A549 (cell line): ENCODE results near the gene VAMP1. TPM values are rescaled to one million over a fixed set of nuclear protein-coding genes. Genes with fewer than 3 reads are reported as not detected.

Source experiments
- ATAC-seq, 2 experiments: fragments of 200-7000 bp in 1 of 2; fragments of >200 bp in 1 of 2; cut with Nextera tagmentation in 1 of 2; cut with Tn5 transposase in 1 of 2; 3 replicates each; pipeline versions ENCODE4 v1.8.0 to v1.9.1; 2018 to 2020; ENCODE audit warnings: mild to moderate bottlenecking in 1 of 2, moderate library complexity in 1 of 2
- CTCF ChIA-PET: fragments of 300-600 bp; sonication (Branson Sonifier 250); formaldehyde crosslinking; extraction: SDS; loops from one replicate; lab custom pipeline; 2021; ENCODE audit warnings: antibody characterized with exemption, inconsistent platforms; lab: Yijun Ruan, JAX
- POLR2A ChIA-PET: fragments of 350-600 bp; formaldehyde crosslinking; extraction: SDS; loops from one replicate; lab custom pipeline; 2021; ENCODE audit warnings: antibody characterized with exemption, inconsistent platforms; lab: Yijun Ruan, JAX
- DNase-seq, 2 experiments: peaks; one replicate each; pipeline versions ENCODE4 v3.0.0 to v3.0.0-alpha.2; 2011 to 2016; ENCODE audit warnings: low read depth in 1 of 2, low spot score in 1 of 2
- FAIRE-seq: peaks from 2 replicates; lab custom pipeline; 2011; peaks lifted over from hg19 to GRCh38; lab: Jason Lieb, UNC
- H3K27ac ChIP-seq, 2 experiments: fragments of >200 bp; sonication (Bioruptor Twin); formaldehyde crosslinking; 3 replicates each; pipeline ENCODE4 v1.5.1; 2016 to 2017
- H3K4me1 ChIP-seq: fragments of >200 bp; sonication (Bioruptor Twin); formaldehyde crosslinking; 3 replicates; pipeline ENCODE4 v1.6.1; 2016
- H3K4me2 ChIP-seq: fragments of >200 bp; sonication (Bioruptor Twin); formaldehyde crosslinking; 3 replicates; pipeline ENCODE4 v1.6.1; 2016
- H3K4me3 ChIP-seq: fragments of >200 bp; sonication (Bioruptor Twin); formaldehyde crosslinking; 3 replicates; pipeline ENCODE4 v1.5.1; 2016
- H3K9me3 ChIP-seq: fragments of >200 bp; sonication (Bioruptor Twin); formaldehyde crosslinking; 3 replicates; pipeline ENCODE4 v1.6.1; 2016
- CBX8 ChIP-seq: fragments of 200-600 bp; sonication (generic); IDR thresholded peaks from 2 replicates; pipeline ENCODE4 v1.6.1; 2016
- CEBPB ChIP-seq, 2 experiments: fragments of >200 bp in 1 of 2; sonication (Bioruptor Twin) in 1 of 2; formaldehyde crosslinking in 1 of 2; IDR thresholded peaks; 2 replicates each; pipeline ENCODE4 v1.6.1; 2012 to 2016
- EHF ChIP-seq: fragments of 250-450 bp; sonication (Bioruptor Pico); IDR thresholded peaks from 2 replicates; pipeline ENCODE4 v1.5.0; 2020; ENCODE audit warnings: mild to moderate bottlenecking
- EHMT2 ChIP-seq: fragments of 200-600 bp; sonication (generic); IDR thresholded peaks from 2 replicates; pipeline ENCODE4 v1.6.1; 2016; ENCODE audit warnings: antibody characterized with exemption, low read depth, mild to moderate bottlenecking, moderate library complexity
- EP300 ChIP-seq, 2 experiments: fragments of >200 bp; sonication (Bioruptor Twin); formaldehyde crosslinking; IDR thresholded peaks; 2 replicates in 1 of 2; 3 replicates in 1 of 2; pipeline ENCODE4 v1.6.1; 2016 to 2017
- ESRRA ChIP-seq: fragments of 150-350 bp; IDR thresholded peaks from 2 replicates; pipeline ENCODE4 v1.6.1; 2014; ENCODE audit warnings: mild to moderate bottlenecking, low read length, borderline replicate concordance
- FOSB ChIP-seq: fragments of 250-450 bp; sonication (Bioruptor Pico); IDR thresholded peaks from 2 replicates; pipeline ENCODE4 v1.5.0; 2020; ENCODE audit warnings: mild to moderate bottlenecking, moderate library complexity
- FOXS1 ChIP-seq: fragments of 250-450 bp; sonication (Bioruptor Pico); IDR thresholded peaks from 2 replicates; pipeline ENCODE4 v1.5.0; 2020; ENCODE audit warnings: mild to moderate bottlenecking, moderate library complexity
- GATA3 ChIP-seq: IDR thresholded peaks from 2 replicates; pipeline ENCODE4 v1.6.1; 2012; ENCODE audit warnings: borderline replicate concordance
- HEYL ChIP-seq: fragments of 250-450 bp; sonication (Bioruptor Pico); IDR thresholded peaks from 2 replicates; pipeline ENCODE4 v1.8.0; 2021; ENCODE audit warnings: mild to moderate bottlenecking, moderate library complexity
- HOXA7 ChIP-seq: fragments of 250-450 bp; sonication (Bioruptor Pico); IDR thresholded peaks from 2 replicates; pipeline ENCODE4 v1.5.0; 2020; ENCODE audit warnings: mild to moderate bottlenecking, moderate library complexity
- HOXB13 ChIP-seq: fragments of 250-450 bp; sonication (Bioruptor Pico); IDR thresholded peaks from 2 replicates; pipeline ENCODE4 v1.5.0; 2020; ENCODE audit warnings: low read depth, mild to moderate bottlenecking, moderate library complexity
- HOXB5 ChIP-seq: fragments of 250-450 bp; sonication (Bioruptor Pico); IDR thresholded peaks from 2 replicates; pipeline ENCODE4 v1.5.0; 2020; ENCODE audit warnings: mild to moderate bottlenecking, moderate library complexity
- JUN ChIP-seq, 2 experiments: fragments of >200 bp; sonication (Bioruptor Twin); formaldehyde crosslinking; IDR thresholded peaks; 2 replicates in 1 of 2; 3 replicates in 1 of 2; pipeline ENCODE4 v1.6.1; 2016 to 2017
- JUNB ChIP-seq: fragments of >200 bp; sonication (Bioruptor Twin); formaldehyde crosslinking; IDR thresholded peaks from 2 replicates; pipeline ENCODE4 v1.6.1; 2016
- KDM1A ChIP-seq: fragments of 200-600 bp; sonication (generic); IDR thresholded peaks from 2 replicates; pipeline ENCODE4 v1.6.1; 2016; ENCODE audit warnings: low read depth, mild to moderate bottlenecking
- MAFK ChIP-seq: fragments of 450-650 bp; IDR thresholded peaks from 2 replicates; pipeline ENCODE4 v1.6.1; 2014; ENCODE audit not compliant: partially characterized antibody
- NPAS2 ChIP-seq: fragments of 250-450 bp; sonication (Bioruptor Pico); IDR thresholded peaks from 2 replicates; pipeline ENCODE4 v1.8.0; 2022; ENCODE audit warnings: mild to moderate bottlenecking, moderate library complexity, borderline replicate concordance
- PHF8 ChIP-seq: fragments of 200-600 bp; sonication (generic); IDR thresholded peaks from 2 replicates; pipeline ENCODE4 v1.6.1; 2016; ENCODE audit warnings: low read depth, mild to moderate bottlenecking, antibody characterized with exemption, moderate library complexity, borderline replicate concordance
- POLR2A ChIP-seq: IDR thresholded peaks from 2 replicates; pipeline ENCODE4 v1.6.1; 2012; ENCODE audit warnings: mild to moderate bottlenecking, low read length
- POLR2AphosphoS2 ChIP-seq: conservative IDR thresholded peaks from 2 replicates; pipeline ENCODE4 v1.6.1; 2012; ENCODE audit warnings: low read length, improper control_type of control experiment, inconsistent platforms
- RARB ChIP-seq: fragments of 250-450 bp; sonication (Bioruptor Pico); IDR thresholded peaks from 2 replicates; pipeline ENCODE4 v1.8.0; 2021; ENCODE audit warnings: mild to moderate bottlenecking, moderate library complexity
- RFX5 ChIP-seq: fragments of 450-650 bp; IDR thresholded peaks from 2 replicates; pipeline ENCODE4 v1.7.1; 2014; ENCODE audit warnings: antibody characterized with exemption, mild to moderate bottlenecking, moderate library complexity
- RNF2 ChIP-seq: fragments of 200-600 bp; sonication (generic); IDR thresholded peaks from 2 replicates; pipeline ENCODE4 v1.6.1; 2016; ENCODE audit warnings: low read depth, mild to moderate bottlenecking, antibody characterized with exemption, moderate library complexity, borderline replicate concordance
- SMC3 ChIP-seq: fragments of >200 bp; sonication (Bioruptor Twin); formaldehyde crosslinking; IDR thresholded peaks from 3 replicates; pipeline ENCODE4 v1.6.1; 2018; ENCODE audit warnings: inconsistent platforms
- TFCP2L1 ChIP-seq: fragments of 250-450 bp; sonication (Bioruptor Pico); IDR thresholded peaks from 2 replicates; pipeline ENCODE4 v1.5.0; 2021; ENCODE audit warnings: mild to moderate bottlenecking
- ZC3H11A ChIP-seq: fragments of 450-650 bp; IDR thresholded peaks from 2 replicates; pipeline ENCODE4 v1.6.1; 2014; ENCODE audit warnings: antibody characterized with exemption, mild to moderate bottlenecking
- ZFP36 ChIP-seq: fragments of 450-650 bp; IDR thresholded peaks from 2 replicates; pipeline ENCODE4 v1.6.1; 2014; ENCODE audit warnings: borderline replicate concordance; ENCODE audit not compliant: partially characterized antibody
- ZSCAN20 ChIP-seq: fragments of 250-450 bp; sonication (Bioruptor Pico); IDR thresholded peaks from 2 replicates; pipeline ENCODE4 v1.8.0; 2022; ENCODE audit warnings: mild to moderate bottlenecking, moderate library complexity
- WGBS: methylation state at CpG from one replicate; pipeline ENCODE4 v1.1.6; 2017; ENCODE audit errors: missing lambda C conversion rate; 5-methylcytosine and 5-hydroxymethylcytosine counted together
- polyA plus RNA-seq, 4 experiments: library from polyadenylated mRNA; depleted of rRNA in 3 of 4; stranded (reverse); fragments of >200 nt; fragmentation: RNase III in 1 of 4; extraction: RNeasy Plus Mini Kit Qiagen cat#74134 plus additional on column Dnase treatment in 1 of 4; gene quantifications; 2 replicates in 3 of 4; 3 replicates in 1 of 4; pipeline ENCODE4 v1.2.3, GENCODE V29; 2011 to 2017
- TF ChIP-seq, protein P1 (sequence below): fragments of >200 bp; sonication (Bioruptor Twin); formaldehyde crosslinking; IDR thresholded peaks from 2 replicates; pipeline ENCODE4 v1.6.1; 2016
- TF ChIP-seq, protein P2 (sequence below): fragments of 150-350 bp; IDR thresholded peaks from 2 replicates; pipeline ENCODE4 v1.6.1; 2014; ENCODE audit warnings: low read depth, mild to moderate bottlenecking, low read length
- TF ChIP-seq, protein P3 (sequence below): IDR thresholded peaks from 2 replicates; pipeline ENCODE4 v1.6.1; 2012
- TF ChIP-seq, protein P4 (sequence below): fragments of >200 bp; sonication (Bioruptor Twin); formaldehyde crosslinking; IDR thresholded peaks from 3 replicates; pipeline ENCODE4 v1.6.1; 2016
- TF ChIP-seq, protein P5 (sequence below): fragments of >200 bp; sonication (Bioruptor Twin); formaldehyde crosslinking; IDR thresholded peaks from 3 replicates; pipeline ENCODE4 v1.5.1; 2016
- TF ChIP-seq, protein P6 (sequence below): fragments of 450-650 bp; IDR thresholded peaks from 2 replicates; pipeline ENCODE4 v1.6.1; 2014; ENCODE audit warnings: antibody characterized with exemption
- TF ChIP-seq, protein P7 (sequence below): IDR thresholded peaks from 2 replicates; pipeline ENCODE4 v1.6.1; 2012

The VAMP1 gene
- polyA plus RNA-seq, 2 of the 4 experiments (the other 2 are of a cell fraction), result 17.6 to 22.7 TPM

DNA sequence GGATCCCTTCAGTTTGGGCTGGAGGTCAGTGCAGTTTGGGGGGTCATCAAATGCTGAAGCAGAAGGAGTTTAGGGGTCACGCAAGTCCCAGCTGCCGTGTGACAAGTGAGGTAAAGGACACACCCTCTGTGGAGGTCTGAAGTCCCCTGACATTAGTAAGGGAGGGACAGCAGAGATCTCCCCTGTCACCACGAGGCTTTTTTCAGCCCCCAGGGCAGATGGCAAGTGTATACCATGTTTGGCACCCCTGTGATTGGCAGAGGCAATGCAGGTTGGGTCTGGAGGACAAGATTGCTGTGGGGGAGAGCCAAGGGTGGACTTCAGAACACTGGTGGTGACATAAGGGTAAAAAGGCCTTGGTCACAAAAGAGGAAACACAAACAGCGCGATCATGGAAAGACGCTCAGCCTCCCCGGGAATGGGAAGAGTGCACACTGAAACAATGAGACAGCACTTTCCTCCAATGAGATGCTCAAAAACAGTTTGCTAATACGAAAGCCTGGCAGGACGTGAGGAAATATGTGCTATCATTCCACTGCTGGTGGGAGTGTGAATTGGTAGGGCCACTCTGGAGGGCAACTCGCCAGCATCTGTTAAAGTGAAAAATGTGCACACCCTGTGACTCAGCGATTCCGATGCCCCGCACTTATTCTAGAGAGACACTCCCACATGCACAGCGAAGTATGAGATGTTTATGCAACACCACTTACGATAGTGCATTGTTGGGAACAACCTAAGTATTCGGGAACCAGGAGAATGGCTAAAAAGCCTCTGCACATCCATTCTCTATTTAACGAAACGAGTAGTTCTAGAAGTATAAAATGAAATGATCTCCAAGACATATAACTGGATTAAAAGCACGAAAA lies 40.1 kb downstream of the VAMP1 start:
- H3K4me1 ChIP-seq, result peaks cover 33% of the 10 kb centered on the region
- H3K9me3 ChIP-seq, result no peaks in the 10 kb centered on the region
- H3K27ac ChIP-seq, result peak overlapping the region; percentile 98 to 99
- ChIA-PET POLR2A (no interaction called here), CTCF (no interaction called here)
- WGBS, result 2% methylated on average over 19 of the region's 19 CpGs
- ATAC-seq (peak; percentile 93 to 95), DNase-seq (peak; percentile 93 to 100), FAIRE-seq (peak; percentile 99)
- peak overlapping the region; percentile 89 for H3K4me2 ChIP-seq
- H3K4me3 ChIP-seq, result no peak overlapping the region
- TF ChIP-seq SMC3 (no peak), GATA3 (peak; percentile 82; the same call in 1 of the 2 replicates), FOXS1 (CRISPR knock-in tag) (peak; percentile 80; the same call in 1 of the 2 replicates), KDM1A (no peak), JUN (IDR thresholded peaks at IDR 0.05) (peak; percentile 90 to 91), EHF (CRISPR knock-in tag) (peak; percentile 91), EP300 (IDR thresholded peaks at IDR 0.05) (peak in 1 of 2 experiments; percentile 65; a peak in 1 of 5 replicates), RARB (CRISPR knock-in tag) (no peak), CBX8 (no peak), PHF8 (no peak), CEBPB (IDR thresholded peaks at IDR 0.05) (peak; percentile 84 to 94), ESRRA (no peak), ZFP36 (no peak), RNF2 (no peak), JUNB (no peak; the same call in 1 of the 2 replicates), HEYL (CRISPR knock-in tag) (peak; percentile 59; the same call in 1 of the 2 replicates), HOXB5 (CRISPR knock-in tag) (peak; percentile 70; the same call in 1 of the 2 replicates), ZSCAN20 (CRISPR knock-in tag) (peak; percentile 83; the same call in 1 of the 2 replicates), EHMT2 (no peak), POLR2A (peak; percentile 15), MAFK (peak; percentile 100), HOXA7 (CRISPR knock-in tag) (peak; percentile 85), RFX5 (peak; percentile 48; the same call in 1 of the 2 replicates), TFCP2L1 (CRISPR knock-in tag) (no peak), HOXB13 (CRISPR knock-in tag) (peak; percentile 88), FOSB (peak; percentile 76; the same call in 1 of the 2 replicates), NPAS2 (CRISPR knock-in tag) (no peak), ZC3H11A (no peak), POLR2AphosphoS2 (no peak)
- TF ChIP-seq, protein P1, sequence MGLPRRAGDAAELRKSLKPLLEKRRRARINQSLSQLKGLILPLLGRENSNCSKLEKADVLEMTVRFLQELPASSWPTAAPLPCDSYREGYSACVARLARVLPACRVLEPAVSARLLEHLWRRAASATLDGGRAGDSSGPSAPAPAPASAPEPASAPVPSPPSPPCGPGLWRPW, result no peak
- TF ChIP-seq, protein P2, sequence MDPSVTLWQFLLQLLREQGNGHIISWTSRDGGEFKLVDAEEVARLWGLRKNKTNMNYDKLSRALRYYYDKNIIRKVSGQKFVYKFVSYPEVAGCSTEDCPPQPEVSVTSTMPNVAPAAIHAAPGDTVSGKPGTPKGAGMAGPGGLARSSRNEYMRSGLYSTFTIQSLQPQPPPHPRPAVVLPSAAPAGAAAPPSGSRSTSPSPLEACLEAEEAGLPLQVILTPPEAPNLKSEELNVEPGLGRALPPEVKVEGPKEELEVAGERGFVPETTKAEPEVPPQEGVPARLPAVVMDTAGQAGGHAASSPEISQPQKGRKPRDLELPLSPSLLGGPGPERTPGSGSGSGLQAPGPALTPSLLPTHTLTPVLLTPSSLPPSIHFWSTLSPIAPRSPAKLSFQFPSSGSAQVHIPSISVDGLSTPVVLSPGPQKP, result no peak
- TF ChIP-seq, protein P3, sequence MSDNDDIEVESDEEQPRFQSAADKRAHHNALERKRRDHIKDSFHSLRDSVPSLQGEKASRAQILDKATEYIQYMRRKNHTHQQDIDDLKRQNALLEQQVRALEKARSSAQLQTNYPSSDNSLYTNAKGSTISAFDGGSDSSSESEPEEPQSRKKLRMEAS, result peak; percentile 94
- TF ChIP-seq, protein P4, sequence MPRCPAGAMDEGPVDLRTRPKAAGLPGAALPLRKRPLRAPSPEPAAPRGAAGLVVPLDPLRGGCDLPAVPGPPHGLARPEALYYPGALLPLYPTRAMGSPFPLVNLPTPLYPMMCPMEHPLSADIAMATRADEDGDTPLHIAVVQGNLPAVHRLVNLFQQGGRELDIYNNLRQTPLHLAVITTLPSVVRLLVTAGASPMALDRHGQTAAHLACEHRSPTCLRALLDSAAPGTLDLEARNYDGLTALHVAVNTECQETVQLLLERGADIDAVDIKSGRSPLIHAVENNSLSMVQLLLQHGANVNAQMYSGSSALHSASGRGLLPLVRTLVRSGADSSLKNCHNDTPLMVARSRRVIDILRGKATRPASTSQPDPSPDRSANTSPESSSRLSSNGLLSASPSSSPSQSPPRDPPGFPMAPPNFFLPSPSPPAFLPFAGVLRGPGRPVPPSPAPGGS, result peak; percentile 71; the same call in 1 of the 3 replicates
- TF ChIP-seq, protein P5, sequence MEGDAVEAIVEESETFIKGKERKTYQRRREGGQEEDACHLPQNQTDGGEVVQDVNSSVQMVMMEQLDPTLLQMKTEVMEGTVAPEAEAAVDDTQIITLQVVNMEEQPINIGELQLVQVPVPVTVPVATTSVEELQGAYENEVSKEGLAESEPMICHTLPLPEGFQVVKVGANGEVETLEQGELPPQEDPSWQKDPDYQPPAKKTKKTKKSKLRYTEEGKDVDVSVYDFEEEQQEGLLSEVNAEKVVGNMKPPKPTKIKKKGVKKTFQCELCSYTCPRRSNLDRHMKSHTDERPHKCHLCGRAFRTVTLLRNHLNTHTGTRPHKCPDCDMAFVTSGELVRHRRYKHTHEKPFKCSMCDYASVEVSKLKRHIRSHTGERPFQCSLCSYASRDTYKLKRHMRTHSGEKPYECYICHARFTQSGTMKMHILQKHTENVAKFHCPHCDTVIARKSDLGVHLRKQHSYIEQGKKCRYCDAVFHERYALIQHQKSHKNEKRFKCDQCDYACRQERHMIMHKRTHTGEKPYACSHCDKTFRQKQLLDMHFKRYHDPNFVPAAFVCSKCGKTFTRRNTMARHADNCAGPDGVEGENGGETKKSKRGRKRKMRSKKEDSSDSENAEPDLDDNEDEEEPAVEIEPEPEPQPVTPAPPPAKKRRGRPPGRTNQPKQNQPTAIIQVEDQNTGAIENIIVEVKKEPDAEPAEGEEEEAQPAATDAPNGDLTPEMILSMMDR, result no peak
- TF ChIP-seq, protein P6, sequence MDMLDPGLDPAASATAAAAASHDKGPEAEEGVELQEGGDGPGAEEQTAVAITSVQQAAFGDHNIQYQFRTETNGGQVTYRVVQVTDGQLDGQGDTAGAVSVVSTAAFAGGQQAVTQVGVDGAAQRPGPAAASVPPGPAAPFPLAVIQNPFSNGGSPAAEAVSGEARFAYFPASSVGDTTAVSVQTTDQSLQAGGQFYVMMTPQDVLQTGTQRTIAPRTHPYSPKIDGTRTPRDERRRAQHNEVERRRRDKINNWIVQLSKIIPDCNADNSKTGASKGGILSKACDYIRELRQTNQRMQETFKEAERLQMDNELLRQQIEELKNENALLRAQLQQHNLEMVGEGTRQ, result no peak
- TF ChIP-seq, protein P7, sequence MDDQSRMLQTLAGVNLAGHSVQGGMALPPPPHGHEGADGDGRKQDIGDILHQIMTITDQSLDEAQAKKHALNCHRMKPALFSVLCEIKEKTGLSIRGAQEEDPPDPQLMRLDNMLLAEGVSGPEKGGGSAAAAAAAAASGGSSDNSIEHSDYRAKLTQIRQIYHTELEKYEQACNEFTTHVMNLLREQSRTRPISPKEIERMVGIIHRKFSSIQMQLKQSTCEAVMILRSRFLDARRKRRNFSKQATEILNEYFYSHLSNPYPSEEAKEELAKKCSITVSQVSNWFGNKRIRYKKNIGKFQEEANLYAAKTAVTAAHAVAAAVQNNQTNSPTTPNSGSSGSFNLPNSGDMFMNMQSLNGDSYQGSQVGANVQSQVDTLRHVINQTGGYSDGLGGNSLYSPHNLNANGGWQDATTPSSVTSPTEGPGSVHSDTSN, result peak; percentile 28; the same call in 1 of the 2 replicates
